ENCODE measurements around the gene PCMTD2.
A peak's percentile ranks its signal among the peaks of the same experiment; 100 is the strongest.

PCMTD2 gene

GRCh38 chr20:64222851-64223525 lies 32.6 kb upstream of the PCMTD2 start:
- no peak overlapping the region for H3K4me3 ChIP-seq (replicated peaks in 1 of 2; ENCODE audit: low read depth in 2 of 2, low read length in 2 of 2)
- DNase-seq (ENCODE audit: low read depth in 2 of 2), result no peak
- TF ChIP-seq CTCF (IDR thresholded peaks at IDR 0.05; ENCODE audit: low read depth, low read length), result no peak

DNA sequence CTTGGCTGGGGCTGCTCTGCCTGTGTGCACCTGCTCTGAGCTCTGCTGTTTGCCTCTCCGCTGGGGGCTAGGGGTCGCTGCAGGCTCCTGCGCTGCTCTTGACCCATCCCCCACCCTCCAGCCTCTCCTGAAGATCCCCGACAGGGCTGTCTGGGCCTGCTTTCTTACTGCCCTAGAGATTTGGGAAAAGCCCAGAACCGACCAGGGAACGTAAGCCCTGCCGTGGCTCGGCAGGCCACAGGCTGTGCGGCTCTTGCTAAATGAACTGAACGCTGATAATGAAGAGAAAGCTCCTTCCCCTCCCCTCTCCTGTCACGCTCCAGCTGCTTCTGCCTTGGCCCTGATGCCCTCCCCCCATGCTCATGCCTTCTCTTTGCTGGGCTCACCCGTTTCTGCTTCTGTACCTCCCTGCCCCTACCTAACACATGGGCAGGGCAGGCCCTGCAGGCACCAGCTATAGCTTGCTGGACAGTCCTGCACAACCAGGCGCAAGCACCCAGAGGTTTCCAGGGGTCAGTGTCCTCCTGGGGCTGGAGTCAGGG lies 32.0 kb upstream of the PCMTD2 start:
- peak; percentile 15 for TF ChIP-seq CTCF (IDR thresholded peaks at IDR 0.05; ENCODE audit: low read depth, low read length)
- DNase-seq (ENCODE audit: low read depth in 2 of 2), result peak; percentile 28
- no peak overlapping the region for H3K4me3 ChIP-seq (replicated peaks in 1 of 2; ENCODE audit: low read depth in 2 of 2, low read length in 2 of 2)

GRCh38 chr20:64224351-64225170 lies 31.0 kb upstream of the PCMTD2 start:
- H3K4me3 ChIP-seq (replicated peaks in 1 of 2; ENCODE audit: low read depth in 2 of 2, low read length in 2 of 2), result no peak overlapping the region
- peak; percentile 73 to 93 for DNase-seq (ENCODE audit: low read depth in 2 of 2)
- TF ChIP-seq CTCF (IDR thresholded peaks at IDR 0.05; ENCODE audit: low read depth, low read length), result peak; percentile 17

- no peak overlapping the region for H3K4me3 ChIP-seq (replicated peaks in 1 of 2; ENCODE audit: low read depth in 2 of 2, low read length in 2 of 2)
- TF ChIP-seq CTCF (IDR thresholded peaks at IDR 0.05; ENCODE audit: low read depth, low read length), result no peak
- DNase-seq (ENCODE audit: low read depth in 2 of 2), result no peak
Measured at GRCh38 chr20:64225171-64225595, 30.4 kb upstream of the PCMTD2 start.

- no peak for TF ChIP-seq CTCF (IDR thresholded peaks at IDR 0.05; ENCODE audit: low read depth, low read length)
- DNase-seq (ENCODE audit: low read depth in 2 of 2), result no peak
- no peak overlapping the region for H3K4me3 ChIP-seq (replicated peaks in 1 of 2; ENCODE audit: low read depth in 2 of 2, low read length in 2 of 2)
Measured at GRCh38 chr20:64225828-64226598, 29.5 kb upstream of the PCMTD2 start.

- H3K4me3 ChIP-seq (replicated peaks in 1 of 2; ENCODE audit: low read depth in 2 of 2, low read length in 2 of 2), result no peak overlapping the region
- no peak for DNase-seq (ENCODE audit: low read depth in 2 of 2)
Measured at GRCh38 chr20:64226686-64227580, 28.6 kb upstream of the PCMTD2 start.

More at GRCh38 chr20:64226686-64227580, 28.6 kb upstream of the PCMTD2 start:
- TF ChIP-seq CTCF (IDR thresholded peaks at IDR 0.05; ENCODE audit: low read depth, low read length), result no peak

Measured in cardiac fibroblast (primary cell).